Fibroblast of lung (primary cell): ENCODE results near the gene HS1BP3. TPM values are rescaled to one million over a fixed set of nuclear protein-coding genes. Genes with fewer than 3 reads are reported as not detected.
A peak's percentile ranks its signal among the peaks of the same experiment; 100 is the strongest.

ENCODE experiments used
- DNase-seq, 2 donors: peaks; one replicate each; pipeline versions ENCODE4 v3.0.0 to v3.0.0-alpha.2; 2010; ENCODE audit warnings: low read depth in 2 of 2
- H2AFZ ChIP-seq: 2 replicates; pipeline ENCODE4 v1.5.1; 2012; ENCODE audit warnings: low read length, control low read depth, inconsistent platforms
- H3K27ac ChIP-seq: 2 replicates; pipeline ENCODE4 v1.5.1; 2011; ENCODE audit warnings: low read length, control low read depth; ENCODE audit not compliant: insufficient read depth
- H3K27me3 ChIP-seq: 2 replicates; pipeline ENCODE4 v1.5.1; 2011; ENCODE audit warnings: mild to moderate bottlenecking, low read length; ENCODE audit not compliant: control insufficient read depth, insufficient read depth
- H3K36me3 ChIP-seq: 2 replicates; pipeline ENCODE4 v1.5.1; 2011; ENCODE audit warnings: low read length; ENCODE audit not compliant: control insufficient read depth, insufficient read depth
- H3K4me1 ChIP-seq: 2 replicates; pipeline ENCODE4 v1.5.1; 2011; ENCODE audit warnings: low read length; ENCODE audit not compliant: control insufficient read depth, insufficient read depth; ENCODE audit errors: extremely low read depth
- H3K4me2 ChIP-seq: 2 replicates; pipeline ENCODE4 v1.5.1; 2011; ENCODE audit warnings: low read length, control low read depth; ENCODE audit not compliant: insufficient read depth; ENCODE audit errors: extremely low read depth
- H3K4me3 ChIP-seq, 4 experiments: fragments of 200-600 bp in 1 of 4; sonication (generic) in 1 of 4; replicated peaks in 1 of 4; 2 replicates each; pipeline ENCODE4 v1.5.1; 2011 to 2016; ENCODE audit warnings: low read length in 4 of 4, low read depth in 3 of 4, mild to moderate bottlenecking in 3 of 4, control low read depth in 2 of 4, inconsistent platforms in 1 of 4, mixed read lengths in 1 of 4; ENCODE audit not compliant: insufficient read depth in 1 of 4; ENCODE audit errors: control extremely low read depth in 1 of 4
- H3K79me2 ChIP-seq: 2 replicates; pipeline ENCODE4 v1.5.1; 2012; ENCODE audit warnings: mild to moderate bottlenecking, low read length, inconsistent platforms; ENCODE audit not compliant: control insufficient read depth, insufficient read depth
- H3K9ac ChIP-seq: 2 replicates; pipeline ENCODE4 v1.5.1; 2011; ENCODE audit warnings: mild to moderate bottlenecking, low read length, control low read depth; ENCODE audit not compliant: insufficient read depth
- H3K9me3 ChIP-seq: 2 replicates; pipeline ENCODE4 v1.5.1; 2012; ENCODE audit warnings: low read depth, low read length; ENCODE audit not compliant: control insufficient read depth, insufficient read depth
- H4K20me1 ChIP-seq: 2 replicates; pipeline ENCODE4 v1.5.1; 2011; ENCODE audit warnings: low read length; ENCODE audit not compliant: control insufficient read depth, insufficient read depth; ENCODE audit errors: extremely low read depth
- EZH2 ChIP-seq: IDR thresholded peaks from 2 replicates; pipeline ENCODE4 v1.5.1; 2012; ENCODE audit warnings: low read length, control low read depth, mild to moderate bottlenecking; ENCODE audit errors: missing control alignments
- polyA plus RNA-seq, 2 donors: library from polyadenylated mRNA; depleted of rRNA in 1 of 2; stranded (reverse) in 1 of 2; unstranded in 1 of 2; fragments of >200 nt; gene quantifications; 2 replicates each; pipeline ENCODE4 v1.2.1, GENCODE V29; 2011 to 2012; ENCODE audit warnings: missing spikeins in 1 of 2
- total RNA-seq: library from RNA; depleted of rRNA; stranded (reverse); fragments of >200 nt; gene quantifications from 2 replicates; pipeline ENCODE4 v1.2.1, GENCODE V29; 2014
- TF ChIP-seq, protein P1 (sequence below), 2 donors: IDR thresholded peaks in 1 of 2; conservative IDR thresholded peaks in 1 of 2; 1 replicate in 1 of 2; 2 replicates in 1 of 2; pipeline ENCODE4 v1.5.1; 2011 to 2012; ENCODE audit warnings: low read length in 2 of 2, control low read depth in 1 of 2, inconsistent platforms in 1 of 2, low read depth in 1 of 2, mild to moderate bottlenecking in 1 of 2

The HS1BP3 gene
- total and polyA plus RNA-seq, 2 donors (not counting 1 experiment from before 2014, with no cell fraction given): 17.8 to 38.1 TPM

DNA sequence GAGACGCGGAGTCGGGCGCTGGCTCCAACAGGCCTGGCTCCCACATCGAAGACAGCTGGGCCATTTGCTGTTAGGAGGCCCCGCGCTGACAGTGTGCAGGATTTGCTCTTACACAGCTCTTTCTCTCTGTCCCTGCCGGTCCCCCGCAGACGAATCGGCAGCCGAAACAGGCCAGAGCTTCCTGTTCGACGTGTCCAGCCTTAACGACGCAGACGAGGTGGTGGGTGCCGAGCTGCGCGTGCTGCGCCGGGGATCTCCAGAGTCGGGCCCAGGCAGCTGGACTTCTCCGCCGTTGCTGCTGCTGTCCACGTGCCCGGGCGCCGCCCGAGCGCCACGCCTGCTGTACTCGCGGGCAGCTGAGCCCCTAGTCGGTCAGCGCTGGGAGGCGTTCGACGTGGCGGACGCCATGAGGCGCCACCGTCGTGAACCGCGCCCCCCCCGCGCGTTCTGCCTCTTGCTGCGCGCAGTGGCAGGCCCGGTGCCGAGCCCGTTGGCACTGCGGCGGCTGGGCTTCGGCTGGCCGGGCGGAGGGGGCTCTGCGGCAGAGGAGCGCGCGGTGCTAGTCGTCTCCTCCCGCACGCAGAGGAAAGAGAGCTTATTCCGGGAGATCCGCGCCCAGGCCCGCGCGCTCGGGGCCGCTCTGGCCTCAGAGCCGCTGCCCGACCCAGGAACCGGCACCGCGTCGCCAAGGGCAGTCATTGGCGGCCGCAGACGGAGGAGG is 19.6 kb upstream of the HS1BP3 start:
- Histone ChIP-seq H3K79me2 (no peaks in the 10 kb centered on the region), H3K4me2 (no peak overlapping the region), H3K36me3 (no peaks in the 10 kb centered on the region), H3K4me1 (peaks cover 6% of the 10 kb centered on the region), H2AFZ (no peak overlapping the region), H3K27ac (no peak overlapping the region), H4K20me1 (no peaks in the 10 kb centered on the region), H3K9ac (no peak overlapping the region), H3K4me3 (no peak overlapping the region), H3K27me3 (peaks cover 69% of the 10 kb centered on the region), H3K9me3 (no peaks in the 10 kb centered on the region)
- peak in 1 of 2 donors; percentile 19 for DNase-seq
- TF ChIP-seq, protein P1, sequence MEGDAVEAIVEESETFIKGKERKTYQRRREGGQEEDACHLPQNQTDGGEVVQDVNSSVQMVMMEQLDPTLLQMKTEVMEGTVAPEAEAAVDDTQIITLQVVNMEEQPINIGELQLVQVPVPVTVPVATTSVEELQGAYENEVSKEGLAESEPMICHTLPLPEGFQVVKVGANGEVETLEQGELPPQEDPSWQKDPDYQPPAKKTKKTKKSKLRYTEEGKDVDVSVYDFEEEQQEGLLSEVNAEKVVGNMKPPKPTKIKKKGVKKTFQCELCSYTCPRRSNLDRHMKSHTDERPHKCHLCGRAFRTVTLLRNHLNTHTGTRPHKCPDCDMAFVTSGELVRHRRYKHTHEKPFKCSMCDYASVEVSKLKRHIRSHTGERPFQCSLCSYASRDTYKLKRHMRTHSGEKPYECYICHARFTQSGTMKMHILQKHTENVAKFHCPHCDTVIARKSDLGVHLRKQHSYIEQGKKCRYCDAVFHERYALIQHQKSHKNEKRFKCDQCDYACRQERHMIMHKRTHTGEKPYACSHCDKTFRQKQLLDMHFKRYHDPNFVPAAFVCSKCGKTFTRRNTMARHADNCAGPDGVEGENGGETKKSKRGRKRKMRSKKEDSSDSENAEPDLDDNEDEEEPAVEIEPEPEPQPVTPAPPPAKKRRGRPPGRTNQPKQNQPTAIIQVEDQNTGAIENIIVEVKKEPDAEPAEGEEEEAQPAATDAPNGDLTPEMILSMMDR (conservative IDR thresholded peaks at IDR 0.05 in 1 of 2, IDR thresholded peaks at IDR 0.05 in 1 of 2; ENCODE audit: low read depth in 1 of 2, low read length in 2 of 2): no peak
- TF ChIP-seq EZH2: peak; percentile 97

DNA sequence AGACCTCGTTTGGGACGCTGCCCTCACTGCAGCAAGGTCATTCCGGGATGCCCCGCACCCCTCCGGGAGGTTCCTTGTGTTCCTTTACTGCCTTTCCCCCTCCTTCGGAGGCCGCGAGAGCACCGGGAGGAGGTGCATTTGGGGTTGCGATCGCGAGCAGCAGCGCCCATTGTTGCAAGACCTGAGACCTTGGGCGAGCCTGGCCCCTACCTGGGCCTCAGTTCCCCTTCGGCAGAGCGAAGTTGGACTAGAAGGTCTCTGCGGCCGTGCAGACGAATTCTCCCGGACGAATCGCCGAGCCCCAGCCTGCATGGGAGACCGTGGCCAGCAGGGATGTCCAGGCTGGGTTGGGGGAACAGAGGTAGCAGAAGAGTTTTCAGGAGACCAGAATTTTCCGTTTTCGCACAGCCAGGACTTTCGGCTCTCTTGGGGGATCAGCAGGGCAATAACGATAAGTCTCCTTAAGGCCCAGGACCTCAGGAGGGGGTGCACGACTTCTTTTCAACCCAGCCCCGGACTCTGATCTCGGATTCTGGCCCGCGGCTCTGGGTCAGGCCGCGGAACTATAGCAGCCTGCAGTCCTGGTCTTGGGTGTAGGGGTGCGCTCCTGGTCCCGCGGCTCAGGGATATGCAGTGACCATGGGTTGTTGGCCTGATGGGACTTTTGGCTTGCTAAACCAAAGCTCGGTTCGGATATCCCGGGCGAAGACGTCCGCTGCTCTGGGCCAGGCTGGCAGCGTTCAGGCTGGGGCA is 18.8 kb upstream of the HS1BP3 start:
- Histone ChIP-seq H3K27me3 (peaks cover 76% of the 10 kb centered on the region), H2AFZ (no peak overlapping the region), H3K4me2 (no peak overlapping the region)

More for the DNA sequence above, 18.8 kb upstream of the HS1BP3 start:
- no peak for TF ChIP-seq EZH2
- TF ChIP-seq, protein P1 (conservative IDR thresholded peaks at IDR 0.05 in 1 of 2, IDR thresholded peaks at IDR 0.05 in 1 of 2; ENCODE audit: low read depth in 1 of 2, low read length in 2 of 2): no peak
- no peak overlapping the region for H3K4me3 ChIP-seq
- H3K4me1 ChIP-seq: no peaks in the 10 kb centered on the region
- H3K9me3 ChIP-seq: no peaks in the 10 kb centered on the region
- no peak overlapping the region for H3K9ac ChIP-seq
- H4K20me1 ChIP-seq: no peaks in the 10 kb centered on the region
- H3K79me2 ChIP-seq: no peaks in the 10 kb centered on the region
- H3K36me3 ChIP-seq: no peaks in the 10 kb centered on the region
- no peak for DNase-seq
- no peak overlapping the region for H3K27ac ChIP-seq
